OCI-LY7 (cell line): ENCODE measurements around the gene SERGEF. TPM values are rescaled to one million over a fixed set of nuclear protein-coding genes. Genes with fewer than 3 reads are reported as not detected.

Source experiments
- BruUV-seq: library from RNA; stranded (reverse); fragments of 400-500 nt; replicated peaks from 2 replicates; lab custom pipeline; 2021; lab: Mats Ljungman, UMichigan
- CTCF ChIA-PET: fragments of 300-600 bp; sonication (Branson Sonifier 250); formaldehyde crosslinking; loops from one replicate; lab custom pipeline; 2022; ENCODE audit warnings: antibody characterized with exemption; ENCODE audit not compliant: unreplicated experiment; lab: Charles Lee
- POLR2A ChIA-PET: fragments of 300-600 bp; sonication (Branson Sonifier 250); formaldehyde crosslinking; loops from one replicate; lab custom pipeline; 2022; ENCODE audit warnings: antibody characterized with exemption; lab: Charles Lee
- DNase-seq: peaks from one replicate; pipeline ENCODE4 v3.0.0-alpha.2; 2015; ENCODE audit warnings: low spot score
- H2AFZ ChIP-seq: fragments of 200-600 bp; sonication (generic), shearing (Covaris generic); 2 replicates; pipeline ENCODE4 v1.6.1; 2014; ENCODE audit warnings: mild to moderate bottlenecking, antibody characterized with exemption, low read length, moderate library complexity
- H3K27ac ChIP-seq: fragments of 200-600 bp; sonication (generic); 2 replicates; pipeline ENCODE4 v1.5.1; 2014; ENCODE audit warnings: mixed run types, low read depth, mild to moderate bottlenecking, moderate library complexity, low read length, inconsistent platforms; ENCODE audit not compliant: poor library complexity, severe bottlenecking
- H3K36me3 ChIP-seq: fragments of 200-600 bp; sonication (generic); 2 replicates; pipeline ENCODE4 v1.6.1; 2014; ENCODE audit warnings: mild to moderate bottlenecking, antibody characterized with exemption, low read length, moderate library complexity, mixed read lengths; ENCODE audit not compliant: insufficient read depth
- H3K4me1 ChIP-seq: fragments of 200-600 bp; sonication (generic); 2 replicates; pipeline ENCODE4 v1.5.1; 2014; ENCODE audit warnings: mild to moderate bottlenecking, low read length; ENCODE audit not compliant: insufficient read depth, poor library complexity, severe bottlenecking
- H3K4me2 ChIP-seq: fragments of 200-600 bp; sonication (generic); 2 replicates; pipeline ENCODE4 v1.6.1; 2014; ENCODE audit warnings: mild to moderate bottlenecking, low read length
- H3K4me3 ChIP-seq: fragments of 200-600 bp; sonication (generic); 2 replicates; pipeline ENCODE4 v1.5.1; 2014; ENCODE audit warnings: mild to moderate bottlenecking, low read depth, low read length; ENCODE audit not compliant: poor library complexity, severe bottlenecking
- H3K79me2 ChIP-seq: fragments of 200-600 bp; sonication (generic); 2 replicates; pipeline ENCODE4 v1.6.1; 2016; ENCODE audit warnings: low read depth, mild to moderate bottlenecking, low read length, moderate library complexity, mixed read lengths; ENCODE audit not compliant: insufficient read depth
- H3K9me2 ChIP-seq: fragments of 200-600 bp; sonication (generic); 2 replicates; pipeline ENCODE4 v1.6.1; 2016; ENCODE audit warnings: mild to moderate bottlenecking, low read length, mixed read lengths; ENCODE audit not compliant: insufficient read depth
- H3K9me3 ChIP-seq: fragments of 200-600 bp; sonication (generic); 2 replicates; pipeline ENCODE4 v1.6.1; 2014; ENCODE audit warnings: mild to moderate bottlenecking, mixed run types, low read length, mixed read lengths
- H4K20me1 ChIP-seq: fragments of 200-600 bp; sonication (generic); 2 replicates; pipeline ENCODE4 v1.6.1; 2014; ENCODE audit warnings: mild to moderate bottlenecking, antibody characterized with exemption, low read length, moderate library complexity, mixed read lengths; ENCODE audit not compliant: insufficient read depth
- EZH2phosphoT487 ChIP-seq: fragments of 200-600 bp; sonication (generic); IDR thresholded peaks from 2 replicates; pipeline ENCODE4 v1.6.1; 2018; ENCODE audit warnings: low read depth, borderline replicate concordance, mild to moderate bottlenecking, mixed run types, antibody characterized with exemption, low read length, moderate library complexity, mixed read lengths
- intact Hi-C: fragments of 100-400 bp; cut with micrococcal nuclease; formaldehyde crosslinking; loops from one replicate; pipeline ENCODE4 v1.10.0; 2022; ENCODE audit not compliant: unreplicated experiment
- total RNA-seq, 2 experiments: library from RNA; depleted of rRNA in 1 of 2; stranded (reverse); fragments of >200 nt in 1 of 2; shearing (Covaris generic) in 1 of 2; gene quantifications; 2 replicates each; pipeline ENCODE4 v1.2.3, GENCODE V29; 2014 to 2022
- TF ChIP-seq, protein P1 (sequence below): fragments of 200-600 bp; sonication (generic); conservative IDR thresholded peaks from 2 replicates; pipeline ENCODE4 v1.5.1; 2014; ENCODE audit warnings: mild to moderate bottlenecking, antibody characterized with exemption, low read length, moderate library complexity, mixed read lengths

The SERGEF gene
- total RNA-seq, 2 experiments from 2014 or later: 35.4 to 42.2 TPM

DNA sequence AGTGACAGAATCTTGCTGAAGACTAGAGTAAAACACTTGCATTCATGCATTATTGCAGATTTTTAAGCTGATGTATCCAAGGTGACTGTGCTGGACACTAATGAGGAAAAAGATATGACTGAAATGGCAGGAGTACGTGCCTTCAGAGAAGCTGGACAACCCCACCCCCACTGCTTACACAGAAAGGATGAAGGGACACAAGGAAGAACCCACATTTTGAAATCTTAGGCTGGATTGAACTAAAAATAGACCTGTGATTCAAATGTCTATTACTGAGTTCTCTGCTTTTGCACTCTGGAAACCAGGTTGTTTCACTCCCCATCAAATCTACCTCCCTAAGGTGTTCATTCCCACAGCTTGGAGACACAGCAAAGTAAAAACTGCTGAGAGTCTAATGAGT lies 161.2 kb downstream of the SERGEF start:
- Histone ChIP-seq H3K4me3 (no peak overlapping the region), H3K4me1 (no peaks in the 10 kb centered on the region), H3K9me3 (no peaks in the 10 kb centered on the region), H3K79me2 (no peaks in the 10 kb centered on the region), H3K9me2 (no peaks in the 10 kb centered on the region), H3K27ac (no peak overlapping the region), H3K4me2 (no peak overlapping the region), H2AFZ (no peak overlapping the region), H4K20me1 (no peaks in the 10 kb centered on the region), H3K36me3 (no peaks in the 10 kb centered on the region)
- DNase-seq: no peak
- ChIA-PET POLR2A (interaction anchor here (1.0 kb wide), 1 partner anchor 10 kb away, joined by 3 read pairs; no protein-coding TSS in a partner anchor), CTCF (no interaction called here)
- no TSS peak for BruUV-seq
- TF ChIP-seq EZH2phosphoT487: no peak
- TF ChIP-seq, protein P1, sequence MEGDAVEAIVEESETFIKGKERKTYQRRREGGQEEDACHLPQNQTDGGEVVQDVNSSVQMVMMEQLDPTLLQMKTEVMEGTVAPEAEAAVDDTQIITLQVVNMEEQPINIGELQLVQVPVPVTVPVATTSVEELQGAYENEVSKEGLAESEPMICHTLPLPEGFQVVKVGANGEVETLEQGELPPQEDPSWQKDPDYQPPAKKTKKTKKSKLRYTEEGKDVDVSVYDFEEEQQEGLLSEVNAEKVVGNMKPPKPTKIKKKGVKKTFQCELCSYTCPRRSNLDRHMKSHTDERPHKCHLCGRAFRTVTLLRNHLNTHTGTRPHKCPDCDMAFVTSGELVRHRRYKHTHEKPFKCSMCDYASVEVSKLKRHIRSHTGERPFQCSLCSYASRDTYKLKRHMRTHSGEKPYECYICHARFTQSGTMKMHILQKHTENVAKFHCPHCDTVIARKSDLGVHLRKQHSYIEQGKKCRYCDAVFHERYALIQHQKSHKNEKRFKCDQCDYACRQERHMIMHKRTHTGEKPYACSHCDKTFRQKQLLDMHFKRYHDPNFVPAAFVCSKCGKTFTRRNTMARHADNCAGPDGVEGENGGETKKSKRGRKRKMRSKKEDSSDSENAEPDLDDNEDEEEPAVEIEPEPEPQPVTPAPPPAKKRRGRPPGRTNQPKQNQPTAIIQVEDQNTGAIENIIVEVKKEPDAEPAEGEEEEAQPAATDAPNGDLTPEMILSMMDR: no peak
- intact Hi-C loops: no loop called here

DNA sequence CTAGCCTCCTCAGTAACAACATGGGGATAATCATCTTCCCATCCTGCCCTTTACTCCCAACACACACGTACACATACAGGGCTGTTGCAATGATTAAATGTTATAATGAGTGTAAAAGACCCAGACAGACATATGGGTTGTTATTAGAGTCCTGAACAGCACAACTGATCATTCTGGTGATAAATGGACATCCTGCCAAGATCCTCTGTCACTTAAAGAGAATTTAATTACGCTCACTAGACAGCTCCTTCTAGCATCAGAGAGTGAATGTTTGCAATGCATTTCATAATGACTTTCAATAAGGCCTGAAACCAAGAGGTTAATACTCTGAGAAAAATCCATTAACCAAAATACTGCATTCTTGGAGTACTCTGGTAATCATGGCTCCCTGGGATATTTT lies 162.5 kb downstream of the SERGEF start:
- TF ChIP-seq, protein P1: no peak
- no peak for TF ChIP-seq EZH2phosphoT487
- Histone ChIP-seq H3K4me3 (no peak overlapping the region), H3K36me3 (no peaks in the 10 kb centered on the region), H3K27ac (no peak overlapping the region), H3K4me2 (no peak overlapping the region), H2AFZ (no peak overlapping the region), H3K4me1 (no peaks in the 10 kb centered on the region), H4K20me1 (no peaks in the 10 kb centered on the region), H3K9me3 (no peaks in the 10 kb centered on the region), H3K9me2 (no peaks in the 10 kb centered on the region), H3K79me2 (no peaks in the 10 kb centered on the region)
- BruUV-seq: no TSS peak
- ChIA-PET CTCF (no interaction called here), POLR2A (no interaction called here)
- intact Hi-C loops: no loop called here
- no peak for DNase-seq

DNA sequence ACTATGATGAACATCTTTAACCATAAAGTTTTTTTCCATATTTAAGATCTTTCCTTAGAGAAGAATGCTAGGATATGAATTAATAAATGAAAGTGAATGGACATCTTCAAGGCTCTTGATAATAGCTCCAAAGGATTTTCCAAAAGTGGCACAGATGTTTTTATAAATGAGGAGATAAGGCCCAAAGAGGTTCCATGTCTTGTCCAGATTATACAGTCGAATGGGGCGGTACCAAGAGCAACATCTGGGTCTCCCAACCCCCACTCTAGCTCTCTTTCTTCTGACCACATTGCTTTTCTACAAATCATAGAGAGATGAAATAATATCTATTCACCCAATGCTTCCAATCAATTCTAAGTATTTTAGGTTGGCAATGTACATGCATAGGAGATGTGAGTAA lies 164.1 kb downstream of the SERGEF start:
- Histone ChIP-seq H3K79me2 (no peaks in the 10 kb centered on the region), H3K27ac (no peak overlapping the region), H3K4me3 (no peak overlapping the region), H3K36me3 (no peaks in the 10 kb centered on the region), H4K20me1 (no peaks in the 10 kb centered on the region), H3K4me2 (no peak overlapping the region), H3K4me1 (no peaks in the 10 kb centered on the region), H3K9me2 (no peaks in the 10 kb centered on the region), H2AFZ (no peak overlapping the region), H3K9me3 (no peaks in the 10 kb centered on the region)
- no peak for DNase-seq
- no TSS peak for BruUV-seq
- intact Hi-C loops: no loop called here
- POLR2A ChIA-PET: interaction anchor here (0.6 to 1.2 kb wide), 2 partner anchors 14 to 376 kb away, joined by 3 read pairs; no protein-coding TSS in a partner anchor
- CTCF ChIA-PET: no interaction called here
- TF ChIP-seq, protein P1: no peak
- TF ChIP-seq EZH2phosphoT487: no peak
